ENCODE measurements around the gene EXOC4.

The EXOC4 gene

DNA sequence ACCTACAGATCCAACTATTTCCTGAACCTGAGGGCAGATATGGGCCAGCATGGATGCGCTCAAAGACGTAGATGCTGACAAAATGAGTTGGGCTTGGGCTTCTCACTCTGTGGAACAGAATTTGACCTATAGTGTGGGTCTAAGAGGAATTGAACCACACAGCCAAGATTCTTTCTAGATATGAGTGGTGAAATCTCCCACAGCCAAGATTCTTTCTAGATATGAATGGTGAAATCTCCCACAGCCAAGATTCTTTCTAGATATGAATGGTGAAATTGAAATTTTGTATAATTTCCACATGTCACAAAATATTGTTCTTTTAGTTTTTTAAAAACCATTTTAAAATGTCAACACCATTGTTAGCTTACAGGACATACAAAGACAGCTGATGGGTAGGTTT, 658.8 kb downstream of the EXOC4 start:
- H3K27me3 ChIP-seq (ENCODE audit: control insufficient read depth in 1 of 2, insufficient read depth in 2 of 2, low read length in 2 of 2), result no peaks in the 10 kb centered on the region
- no peaks in the 10 kb centered on the region for H3K36me3 ChIP-seq (ENCODE audit: insufficient read depth, low read length)
- no peaks in the 10 kb centered on the region for H3K9me3 ChIP-seq (ENCODE audit: low read length)
- no peak overlapping the region for H3K4me3 ChIP-seq (ENCODE audit: low read depth in 1 of 2, low read length in 2 of 2)
- H3K9ac ChIP-seq (ENCODE audit: low read length), result no peak overlapping the region
- H3K27ac ChIP-seq (ENCODE audit: low read depth, low read length), result no peak overlapping the region
- H3K4me1 ChIP-seq (ENCODE audit: insufficient read depth, low read length), result no peaks in the 10 kb centered on the region

DNA sequence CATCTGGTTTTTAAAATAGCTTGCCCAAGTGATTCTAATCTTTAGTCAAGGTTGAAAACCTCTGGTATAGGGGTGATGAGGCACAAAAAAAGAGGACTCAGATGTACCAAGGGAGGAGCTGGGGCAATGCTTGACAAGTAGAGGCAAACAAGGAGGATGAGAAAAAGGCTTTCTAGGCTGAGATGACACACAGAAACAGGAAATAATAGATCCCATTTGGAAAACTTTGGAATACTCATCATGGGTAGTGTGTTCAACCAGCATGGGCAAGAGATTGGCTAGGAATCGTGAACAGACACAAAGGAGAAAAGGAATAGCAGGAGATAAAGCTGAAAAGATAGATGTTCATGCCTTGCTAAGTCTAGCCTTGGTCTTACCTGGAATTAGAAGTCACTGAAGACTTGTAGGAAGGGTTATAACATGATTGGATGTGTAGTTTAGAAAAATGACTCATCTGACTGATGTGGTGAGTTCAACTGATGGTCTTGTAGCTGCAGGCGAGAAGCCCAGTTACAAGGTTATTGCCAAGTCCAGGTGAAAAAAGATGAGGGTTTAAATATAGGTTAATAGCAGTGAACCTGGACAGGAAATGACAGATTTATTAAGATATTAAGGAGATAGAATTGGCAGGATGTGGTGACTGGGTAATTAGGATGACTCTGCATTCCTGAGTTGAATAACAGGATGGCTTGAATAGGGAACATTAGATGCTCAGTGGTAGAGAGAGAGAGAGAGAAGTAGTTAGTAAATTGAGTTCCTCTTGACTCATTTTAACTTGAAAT, 660.2 kb downstream of the EXOC4 start:
- no peaks in the 10 kb centered on the region for H3K27me3 ChIP-seq (ENCODE audit: control insufficient read depth in 1 of 2, insufficient read depth in 2 of 2, low read length in 2 of 2)
- H3K9ac ChIP-seq (ENCODE audit: low read length), result no peak overlapping the region
- no peaks in the 10 kb centered on the region for H3K4me1 ChIP-seq (ENCODE audit: insufficient read depth, low read length)
- no peaks in the 10 kb centered on the region for H3K36me3 ChIP-seq (ENCODE audit: insufficient read depth, low read length)
- H3K9me3 ChIP-seq (ENCODE audit: low read length), result no peaks in the 10 kb centered on the region
- H3K4me3 ChIP-seq (ENCODE audit: low read depth in 1 of 2, low read length in 2 of 2), result no peak overlapping the region
- no peak overlapping the region for H3K27ac ChIP-seq (ENCODE audit: low read depth, low read length)

DNA sequence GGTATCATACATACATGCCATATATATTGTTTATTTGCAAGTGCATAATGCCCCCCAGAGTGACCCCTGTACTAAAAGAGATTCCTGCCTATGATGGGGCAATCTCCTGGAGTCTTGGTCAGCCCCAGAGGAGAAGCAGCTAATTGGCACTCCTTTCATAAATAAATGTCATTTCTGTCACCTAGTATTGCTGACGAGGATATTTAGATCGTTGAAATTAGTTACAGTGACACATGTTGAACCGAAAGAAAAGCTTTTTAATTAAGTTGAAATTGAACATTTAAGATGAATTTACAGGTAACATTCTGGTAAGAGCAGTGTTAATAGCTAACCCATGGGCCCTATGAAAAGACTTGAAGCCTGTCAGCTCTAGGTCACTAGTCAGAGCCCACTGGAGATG, 663.7 kb downstream of the EXOC4 start:
- Histone ChIP-seq H3K4me1 (ENCODE audit: insufficient read depth, low read length) (no peaks in the 10 kb centered on the region), H3K36me3 (ENCODE audit: insufficient read depth, low read length) (no peaks in the 10 kb centered on the region), H3K4me3 (ENCODE audit: low read depth in 1 of 2, low read length in 2 of 2) (no peak overlapping the region), H3K9ac (ENCODE audit: low read length) (no peak overlapping the region), H3K9me3 (ENCODE audit: low read length) (peaks cover 6% of the 10 kb centered on the region), H3K27me3 (ENCODE audit: control insufficient read depth in 1 of 2, insufficient read depth in 2 of 2, low read length in 2 of 2) (no peaks in the 10 kb centered on the region), H3K27ac (ENCODE audit: low read depth, low read length) (no peak overlapping the region)

DNA sequence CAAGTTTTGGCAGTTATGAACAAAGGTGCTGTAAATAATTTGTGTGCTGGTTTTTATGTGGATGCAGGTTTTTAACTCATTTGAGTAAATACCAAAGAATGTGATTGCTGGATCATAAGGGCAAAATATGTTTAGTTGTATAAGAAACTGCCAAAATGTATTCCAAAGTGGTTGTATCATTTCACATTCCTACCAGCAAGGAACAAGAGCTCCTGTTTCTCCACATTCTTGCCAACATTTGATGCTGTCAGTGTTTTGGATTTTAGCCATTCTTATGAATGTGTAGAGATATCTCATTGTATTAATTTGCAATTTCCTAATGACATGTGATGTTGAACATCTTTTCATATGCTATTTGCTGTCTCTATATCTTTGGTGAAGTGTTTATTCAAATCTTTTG, 666.9 kb downstream of the EXOC4 start:
- Histone ChIP-seq H3K4me1 (ENCODE audit: insufficient read depth, low read length) (no peaks in the 10 kb centered on the region), H3K36me3 (ENCODE audit: insufficient read depth, low read length) (no peaks in the 10 kb centered on the region), H3K27me3 (ENCODE audit: control insufficient read depth in 1 of 2, insufficient read depth in 2 of 2, low read length in 2 of 2) (no peaks in the 10 kb centered on the region), H3K27ac (ENCODE audit: low read depth, low read length) (no peak overlapping the region), H3K9ac (ENCODE audit: low read length) (no peak overlapping the region), H3K4me3 (ENCODE audit: low read depth in 1 of 2, low read length in 2 of 2) (no peak overlapping the region), H3K9me3 (ENCODE audit: low read length) (peaks cover 6% of the 10 kb centered on the region)

DNA sequence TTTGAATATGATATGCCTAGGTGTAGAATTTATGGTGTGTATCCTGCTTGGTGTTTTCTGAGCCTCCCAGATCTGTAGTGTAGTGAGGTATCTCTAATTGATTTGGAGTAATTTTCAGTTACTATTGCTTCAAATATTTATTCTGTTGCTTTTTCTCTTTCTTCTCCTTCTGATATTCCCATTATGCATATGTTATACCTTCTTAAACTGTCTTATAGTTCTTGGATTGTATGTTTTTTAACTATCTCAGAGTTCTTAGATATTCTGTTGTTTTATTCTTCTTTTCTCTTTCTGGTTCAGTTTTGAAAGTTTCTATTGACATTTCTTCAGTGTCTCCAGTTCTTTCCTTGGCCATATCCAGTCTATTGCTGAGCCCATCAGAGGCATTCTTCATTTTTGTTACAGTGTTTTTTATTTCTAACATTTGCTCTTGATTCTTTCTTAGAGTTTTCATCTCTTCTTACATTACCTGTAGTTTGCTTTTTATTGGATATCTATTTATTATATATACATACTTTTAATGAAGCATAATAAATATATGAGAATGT, 668.8 kb downstream of the EXOC4 start:
- H3K36me3 ChIP-seq (ENCODE audit: insufficient read depth, low read length), result no peaks in the 10 kb centered on the region

DNA sequence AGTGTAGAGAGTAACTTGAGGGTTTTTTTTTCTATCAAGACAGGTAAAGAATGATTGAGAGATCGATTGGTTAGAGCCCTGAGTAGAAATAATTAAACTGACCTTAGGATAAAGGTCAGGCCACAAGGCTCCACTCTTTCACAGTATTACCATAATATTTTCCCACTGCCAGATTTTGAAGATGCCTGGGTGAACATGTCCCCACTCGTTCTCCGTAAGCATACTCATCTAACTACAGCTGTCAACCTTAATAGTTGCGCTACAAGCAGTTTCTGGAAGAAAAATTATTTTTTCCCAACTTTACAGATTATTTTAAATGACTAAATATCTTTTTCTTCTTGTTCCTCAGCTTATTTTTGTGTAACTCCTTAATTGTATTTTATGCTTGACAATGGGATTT, 671.1 kb downstream of the EXOC4 start:
- no peaks in the 10 kb centered on the region for H3K36me3 ChIP-seq (ENCODE audit: insufficient read depth, low read length)
- H3K9me3 ChIP-seq (ENCODE audit: low read length), result peaks cover 6% of the 10 kb centered on the region

More for the DNA sequence above, 668.8 kb downstream of the EXOC4 start:
- peaks cover 6% of the 10 kb centered on the region for H3K9me3 ChIP-seq (ENCODE audit: low read length)
- H3K27ac ChIP-seq (ENCODE audit: low read depth, low read length), result no peak overlapping the region
- no peaks in the 10 kb centered on the region for H3K4me1 ChIP-seq (ENCODE audit: insufficient read depth, low read length)
- H3K4me3 ChIP-seq (ENCODE audit: low read depth in 1 of 2, low read length in 2 of 2), result no peak overlapping the region
- H3K9ac ChIP-seq (ENCODE audit: low read length), result no peak overlapping the region
- H3K27me3 ChIP-seq (ENCODE audit: control insufficient read depth in 1 of 2, insufficient read depth in 2 of 2, low read length in 2 of 2), result no peaks in the 10 kb centered on the region

DNA sequence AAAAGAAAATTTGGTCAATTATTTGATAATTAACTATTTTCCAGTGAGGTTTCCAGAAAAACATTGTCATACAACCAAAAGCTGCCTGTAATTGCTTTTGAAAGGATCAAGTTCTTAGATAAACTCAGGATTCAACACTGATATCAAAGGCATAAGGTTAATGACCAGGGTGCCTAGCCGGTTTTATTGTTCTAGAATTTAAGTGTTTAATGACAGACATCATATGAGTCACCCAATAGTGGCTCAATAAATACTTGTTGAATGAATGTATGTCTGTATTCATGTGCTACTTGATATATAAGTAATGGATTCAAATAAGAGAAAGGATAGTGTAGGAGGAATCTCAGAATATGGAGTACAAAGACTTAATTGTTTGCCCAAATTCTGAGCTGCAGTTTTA, 678.2 kb downstream of the EXOC4 start:
- no peaks in the 10 kb centered on the region for H3K9me3 ChIP-seq (ENCODE audit: low read length)
- no peaks in the 10 kb centered on the region for H3K4me1 ChIP-seq (ENCODE audit: insufficient read depth, low read length)
- no peak overlapping the region for H3K27ac ChIP-seq (ENCODE audit: low read depth, low read length)
- no peak overlapping the region for H3K4me3 ChIP-seq (ENCODE audit: low read depth in 1 of 2, low read length in 2 of 2)
- no peak overlapping the region for H3K9ac ChIP-seq (ENCODE audit: low read length)
- no peaks in the 10 kb centered on the region for H3K36me3 ChIP-seq (ENCODE audit: insufficient read depth, low read length)
- H3K27me3 ChIP-seq (ENCODE audit: control insufficient read depth in 1 of 2, insufficient read depth in 2 of 2, low read length in 2 of 2), result no peaks in the 10 kb centered on the region

More for the DNA sequence above, 671.1 kb downstream of the EXOC4 start:
- no peak overlapping the region for H3K4me3 ChIP-seq (ENCODE audit: low read depth in 1 of 2, low read length in 2 of 2)
- H3K9ac ChIP-seq (ENCODE audit: low read length), result no peak overlapping the region
- H3K27ac ChIP-seq (ENCODE audit: low read depth, low read length), result no peak overlapping the region
- no peaks in the 10 kb centered on the region for H3K4me1 ChIP-seq (ENCODE audit: insufficient read depth, low read length)
- H3K27me3 ChIP-seq (ENCODE audit: control insufficient read depth in 1 of 2, insufficient read depth in 2 of 2, low read length in 2 of 2), result no peaks in the 10 kb centered on the region

DNA sequence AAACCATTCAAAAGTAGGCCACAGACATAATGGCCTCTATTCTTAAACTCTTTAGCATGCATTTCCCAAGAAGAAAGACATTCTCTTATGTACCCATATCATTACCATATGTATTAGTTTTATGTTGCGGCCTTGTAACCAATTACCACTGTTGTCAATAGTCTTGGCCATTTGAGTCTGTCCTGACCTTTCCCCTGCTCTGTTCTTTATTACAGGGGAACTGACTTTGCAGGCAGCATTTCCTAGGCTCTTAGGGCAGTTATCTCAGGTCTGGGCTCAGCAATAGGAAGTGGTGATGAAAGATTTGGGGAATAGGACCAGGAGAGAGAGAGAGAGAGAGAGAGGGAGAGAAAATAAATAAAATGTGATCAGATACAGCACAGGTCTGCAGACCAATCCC, 679.7 kb downstream of the EXOC4 start:
- H3K4me1 ChIP-seq (ENCODE audit: insufficient read depth, low read length), result no peaks in the 10 kb centered on the region
- no peaks in the 10 kb centered on the region for H3K9me3 ChIP-seq (ENCODE audit: low read length)
- H3K36me3 ChIP-seq (ENCODE audit: insufficient read depth, low read length), result no peaks in the 10 kb centered on the region
- H3K27me3 ChIP-seq (ENCODE audit: control insufficient read depth in 1 of 2, insufficient read depth in 2 of 2, low read length in 2 of 2), result no peaks in the 10 kb centered on the region
- no peak overlapping the region for H3K9ac ChIP-seq (ENCODE audit: low read length)
- H3K27ac ChIP-seq (ENCODE audit: low read depth, low read length), result no peak overlapping the region
- H3K4me3 ChIP-seq (ENCODE audit: low read depth in 1 of 2, low read length in 2 of 2), result no peak overlapping the region

DNA sequence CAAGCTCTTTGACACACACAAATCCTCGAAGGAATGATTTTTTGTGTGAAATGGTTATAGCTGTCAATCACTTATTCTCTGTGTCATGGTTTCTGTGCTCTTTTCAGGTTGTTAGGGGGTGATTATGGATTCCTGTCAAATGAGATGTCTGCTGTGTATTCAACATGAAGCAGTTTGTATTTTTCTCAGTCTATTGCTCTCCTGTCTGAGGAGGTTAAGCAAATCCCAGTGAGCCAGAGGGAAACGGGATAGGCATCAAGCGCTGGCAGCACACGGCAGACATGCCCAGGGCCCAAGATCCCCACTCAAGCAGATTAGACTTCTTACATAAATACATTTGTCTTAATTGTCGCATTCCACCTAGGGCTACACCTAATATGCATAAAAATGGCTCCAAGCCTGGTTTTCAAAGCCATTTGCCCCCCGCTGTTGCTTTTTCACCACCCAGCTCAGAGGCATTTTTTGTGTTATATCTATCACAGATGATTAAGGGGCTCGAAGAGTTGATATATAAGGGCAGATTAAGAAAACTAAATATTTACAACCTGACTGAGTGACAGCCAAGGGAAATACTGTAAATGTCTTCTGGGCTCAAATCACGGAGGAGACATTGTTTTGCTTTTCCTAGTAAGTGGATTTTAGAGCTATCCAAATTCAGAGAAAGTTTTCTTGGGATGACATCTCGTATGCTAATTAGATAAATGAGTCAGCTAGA, 681.5 kb downstream of the EXOC4 start:
- Histone ChIP-seq H3K9me3 (ENCODE audit: low read length) (no peaks in the 10 kb centered on the region), H3K27me3 (ENCODE audit: control insufficient read depth in 1 of 2, insufficient read depth in 2 of 2, low read length in 2 of 2) (no peaks in the 10 kb centered on the region), H3K27ac (ENCODE audit: low read depth, low read length) (no peak overlapping the region), H3K36me3 (ENCODE audit: insufficient read depth, low read length) (no peaks in the 10 kb centered on the region), H3K4me3 (ENCODE audit: low read depth in 1 of 2, low read length in 2 of 2) (no peak overlapping the region), H3K9ac (ENCODE audit: low read length) (no peak overlapping the region), H3K4me1 (ENCODE audit: insufficient read depth, low read length) (no peaks in the 10 kb centered on the region)

DNA sequence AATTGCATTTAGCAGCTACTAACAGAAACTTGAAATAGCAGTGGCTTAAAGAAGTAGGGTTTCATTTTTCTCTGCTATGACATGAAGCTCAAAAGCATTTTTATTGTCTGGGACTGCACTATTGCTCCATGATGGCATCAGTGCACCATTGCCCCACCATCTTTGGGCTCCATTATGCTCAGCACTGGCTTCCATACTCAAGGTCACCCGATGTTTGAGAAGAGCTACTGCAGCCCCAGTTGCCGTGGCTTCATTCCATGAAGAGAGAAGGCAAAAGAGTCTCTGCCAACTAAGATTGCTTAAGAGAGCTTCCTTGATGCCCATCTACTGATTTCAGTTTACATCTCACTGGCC, 682.1 kb downstream of the EXOC4 start:
- Histone ChIP-seq H3K4me3 (ENCODE audit: low read depth in 1 of 2, low read length in 2 of 2) (no peak overlapping the region), H3K36me3 (ENCODE audit: insufficient read depth, low read length) (no peaks in the 10 kb centered on the region), H3K27me3 (ENCODE audit: control insufficient read depth in 1 of 2, insufficient read depth in 2 of 2, low read length in 2 of 2) (no peaks in the 10 kb centered on the region), H3K9ac (ENCODE audit: low read length) (no peak overlapping the region), H3K4me1 (ENCODE audit: insufficient read depth, low read length) (no peaks in the 10 kb centered on the region), H3K27ac (ENCODE audit: low read depth, low read length) (no peak overlapping the region), H3K9me3 (ENCODE audit: low read length) (no peaks in the 10 kb centered on the region)

DNA sequence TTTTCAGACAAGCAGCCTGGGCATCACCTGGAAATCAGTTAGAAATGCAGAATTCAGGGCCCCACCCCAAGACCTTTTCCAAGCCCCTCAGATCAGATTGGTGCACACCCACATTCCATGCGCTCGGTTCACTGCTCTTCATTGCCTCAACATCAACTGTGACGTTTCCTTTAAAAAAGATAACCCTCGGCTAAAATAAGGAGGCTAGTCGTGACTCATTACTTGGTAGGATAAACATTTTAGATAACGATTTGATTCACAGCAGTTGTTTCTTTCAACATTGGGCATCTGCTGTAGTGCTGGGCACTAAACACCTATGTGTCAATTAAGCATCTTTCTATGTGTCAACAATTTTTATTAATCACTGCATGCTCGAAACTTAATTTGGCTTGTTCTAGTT, 683.2 kb downstream of the EXOC4 start:
- Histone ChIP-seq H3K9me3 (ENCODE audit: low read length) (no peaks in the 10 kb centered on the region), H3K4me1 (ENCODE audit: insufficient read depth, low read length) (no peaks in the 10 kb centered on the region), H3K36me3 (ENCODE audit: insufficient read depth, low read length) (no peaks in the 10 kb centered on the region), H3K9ac (ENCODE audit: low read length) (no peak overlapping the region), H3K27ac (ENCODE audit: low read depth, low read length) (no peak overlapping the region), H3K27me3 (ENCODE audit: control insufficient read depth in 1 of 2, insufficient read depth in 2 of 2, low read length in 2 of 2) (no peaks in the 10 kb centered on the region), H3K4me3 (ENCODE audit: low read depth in 1 of 2, low read length in 2 of 2) (no peak overlapping the region)

Measured in muscle layer of colon (tissue), 2 donors.